ENCODE data around the gene MBOAT2. TPM values are rescaled to one million over a fixed set of nuclear protein-coding genes. Genes with fewer than 3 reads are reported as not detected.

MBOAT2 gene
- total RNA-seq, 1 experiment from 2014 or later = 40.9 TPM

GRCh38 chr2:8833853-8834252, 169.6 kb downstream of the MBOAT2 start:
- Mint-ChIP-seq H3K9me3 (ENCODE audit: low read depth, unreplicated experiment) (no peaks in the 10 kb centered on the region), H3K4me3 (ENCODE audit: low read depth, unreplicated experiment) (no peak overlapping the region), H3K27me3 (ENCODE audit: unreplicated experiment) (peaks cover 7% of the 10 kb centered on the region), H3K4me1 (ENCODE audit: low read depth, unreplicated experiment) (peaks cover 21% of the 10 kb centered on the region), H3K27ac (ENCODE audit: unreplicated experiment) (no peak overlapping the region), H3K36me3 (ENCODE audit: insufficient read depth, unreplicated experiment) (peaks cover 18% of the 10 kb centered on the region)
- no peak for TF ChIP-seq CTCF (IDR thresholded peaks at IDR 0.05; ENCODE audit: unreplicated experiment)
- CTCF ChIA-PET = no interaction called here
- BruUV-seq (replicated peaks) = no TSS peak
- intact Hi-C loops (cut with micrococcal nuclease; ENCODE audit: unreplicated experiment) = no loop called here
- DNase-seq = no peak

GRCh38 chr2:8831516-8831915, 172.0 kb downstream of the MBOAT2 start:
- H3K4me1 Mint-ChIP-seq (ENCODE audit: low read depth, unreplicated experiment) = peaks cover 21% of the 10 kb centered on the region
- H3K4me3 Mint-ChIP-seq (ENCODE audit: low read depth, unreplicated experiment) = no peak overlapping the region
- DNase-seq = no peak
- no TSS peak for BruUV-seq (replicated peaks)
- intact Hi-C loops (cut with micrococcal nuclease; ENCODE audit: unreplicated experiment) = no loop called here
- CTCF ChIA-PET = no interaction called here
- H3K36me3 Mint-ChIP-seq (ENCODE audit: insufficient read depth, unreplicated experiment) = peaks cover 2% of the 10 kb centered on the region
- TF ChIP-seq CTCF (IDR thresholded peaks at IDR 0.05; ENCODE audit: unreplicated experiment) = no peak
- H3K27me3 Mint-ChIP-seq (ENCODE audit: unreplicated experiment) = no peaks in the 10 kb centered on the region
- H3K9me3 Mint-ChIP-seq (ENCODE audit: low read depth, unreplicated experiment) = no peaks in the 10 kb centered on the region
- no peak overlapping the region for H3K27ac Mint-ChIP-seq (ENCODE audit: unreplicated experiment)

- DNase-seq = no peak
- no peak for TF ChIP-seq CTCF (IDR thresholded peaks at IDR 0.05; ENCODE audit: unreplicated experiment)
- BruUV-seq (replicated peaks) = no TSS peak
- Mint-ChIP-seq H3K4me3 (ENCODE audit: low read depth, unreplicated experiment) (no peak overlapping the region), H3K27ac (ENCODE audit: unreplicated experiment) (no peak overlapping the region), H3K36me3 (ENCODE audit: insufficient read depth, unreplicated experiment) (no peaks in the 10 kb centered on the region), H3K4me1 (ENCODE audit: low read depth, unreplicated experiment) (peaks cover 9% of the 10 kb centered on the region), H3K9me3 (ENCODE audit: low read depth, unreplicated experiment) (no peaks in the 10 kb centered on the region), H3K27me3 (ENCODE audit: unreplicated experiment) (no peaks in the 10 kb centered on the region)
- intact Hi-C loops (cut with micrococcal nuclease; ENCODE audit: unreplicated experiment) = no loop called here
- CTCF ChIA-PET = no interaction called here
Observed at GRCh38 chr2:8827729-8828128, 175.8 kb downstream of the MBOAT2 start.

GRCh38 chr2:8822218-8822617, 181.3 kb downstream of the MBOAT2 start:
- CTCF ChIA-PET = no interaction called here
- no TSS peak for BruUV-seq (replicated peaks)
- no peaks in the 10 kb centered on the region for H3K36me3 Mint-ChIP-seq (ENCODE audit: insufficient read depth, unreplicated experiment)
- H3K4me3 Mint-ChIP-seq (ENCODE audit: low read depth, unreplicated experiment) = no peak overlapping the region
- intact Hi-C loops (cut with micrococcal nuclease; ENCODE audit: unreplicated experiment) = no loop called here
- H3K9me3 Mint-ChIP-seq (ENCODE audit: low read depth, unreplicated experiment) = no peaks in the 10 kb centered on the region
- H3K27ac Mint-ChIP-seq (ENCODE audit: unreplicated experiment) = no peak overlapping the region
- DNase-seq = no peak
- TF ChIP-seq CTCF (IDR thresholded peaks at IDR 0.05; ENCODE audit: unreplicated experiment) = no peak
- H3K27me3 Mint-ChIP-seq (ENCODE audit: unreplicated experiment) = no peaks in the 10 kb centered on the region
- no peaks in the 10 kb centered on the region for H3K4me1 Mint-ChIP-seq (ENCODE audit: low read depth, unreplicated experiment)
